Suprapubic skin (tissue), 4 donors: ENCODE results near the gene PARPBP.
A peak's percentile ranks its signal among the peaks of the same experiment; 100 is the strongest.

Source experiments
- CTCF ChIP-seq, 2 donors: fragments of 200-600 bp in 1 of 2; fragments of 450-650 bp in 1 of 2; sonication (generic) in 1 of 2; IDR thresholded peaks; one replicate each; pipeline ENCODE4 v1.5.1; 2016 to 2019; ENCODE audit warnings: antibody characterized with exemption in 2 of 2, mild to moderate bottlenecking in 1 of 2, moderate library complexity in 1 of 2
- EP300 ChIP-seq: sonication (generic); formaldehyde crosslinking; IDR thresholded peaks from one replicate; pipeline ENCODE4 v1.6.1; 2017; ENCODE audit warnings: antibody characterized with exemption
- POLR2A ChIP-seq, 2 donors: fragments of 450-650 bp; IDR thresholded peaks; one replicate each; pipeline ENCODE4 v1.6.1; 2017; ENCODE audit warnings: antibody characterized with exemption in 2 of 2, mild to moderate bottlenecking in 2 of 2, moderate library complexity in 2 of 2
- POLR2AphosphoS5 ChIP-seq, 3 donors: sonication (generic); formaldehyde crosslinking; IDR thresholded peaks; one replicate each; pipeline ENCODE4 v1.6.1; 2017; ENCODE audit warnings: antibody characterized with exemption in 3 of 3

- TF ChIP-seq POLR2A (IDR thresholded peaks at IDR 0.05) (peak in 1 of 2 donors; percentile 55), CTCF (IDR thresholded peaks at IDR 0.05) (peak; percentile 6 to 12), EP300 (no peak), POLR2AphosphoS5 (IDR thresholded peaks at IDR 0.05) (peak; percentile 7 to 79 (median 67))
These were observed at the start of gene PARPBP, which contains the start of gene NUP37 for GRCh38 chr12:102119674-102120563.
